HG03039 (cell line): ENCODE data around the gene CAMK1D.
"Not testable (repeated sequence)": the region's sequence is repeated elsewhere in the genome, so short reads cannot be mapped to it uniquely, and the experiment has no call there.

Experiments used
- ATAC-seq: cut with Tn5 transposase; IDR thresholded peaks from one replicate; pipeline ENCODE4 v1.9.1; 2021; ENCODE audit warnings: mild to moderate bottlenecking, moderate library complexity; ENCODE audit not compliant: unreplicated experiment

Gene CAMK1D

GRCh38 chr10:12489806-12490205 is 140.5 kb downstream of the CAMK1D start:
- ATAC-seq: no peak

GRCh38 chr10:12490963-12491362 is 141.6 kb downstream of the CAMK1D start:
- ATAC-seq: no peak

GRCh38 chr10:12491491-12491890 is 142.1 kb downstream of the CAMK1D start:
- ATAC-seq: no peak

- no peak for ATAC-seq
These were observed 142.7 kb downstream of the CAMK1D start for GRCh38 chr10:12492016-12492415.

DNA sequence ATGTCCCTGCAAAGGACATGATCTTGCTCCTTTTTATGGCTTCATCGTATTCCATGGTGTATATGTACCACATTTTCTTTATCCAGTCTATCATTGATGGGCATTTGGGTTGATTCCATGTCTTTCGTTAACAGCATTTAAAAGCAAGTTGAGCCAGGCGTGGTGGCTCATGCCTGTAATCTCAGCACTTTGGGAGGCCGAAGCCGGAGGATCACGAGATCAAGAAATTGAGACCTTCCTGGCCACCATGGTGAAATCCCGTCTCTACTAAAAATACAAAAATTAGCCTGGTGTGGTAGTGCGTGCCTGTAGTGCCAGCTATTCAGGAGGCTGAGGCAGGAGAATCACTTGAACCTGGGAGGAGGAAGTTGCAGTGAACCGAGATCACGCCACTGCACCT is 147.7 kb downstream of the CAMK1D start:
- ATAC-seq: not testable (repeated sequence)

- no peak for ATAC-seq
These were observed 150.0 kb downstream of the CAMK1D start for GRCh38 chr10:12499076-12499986.

DNA sequence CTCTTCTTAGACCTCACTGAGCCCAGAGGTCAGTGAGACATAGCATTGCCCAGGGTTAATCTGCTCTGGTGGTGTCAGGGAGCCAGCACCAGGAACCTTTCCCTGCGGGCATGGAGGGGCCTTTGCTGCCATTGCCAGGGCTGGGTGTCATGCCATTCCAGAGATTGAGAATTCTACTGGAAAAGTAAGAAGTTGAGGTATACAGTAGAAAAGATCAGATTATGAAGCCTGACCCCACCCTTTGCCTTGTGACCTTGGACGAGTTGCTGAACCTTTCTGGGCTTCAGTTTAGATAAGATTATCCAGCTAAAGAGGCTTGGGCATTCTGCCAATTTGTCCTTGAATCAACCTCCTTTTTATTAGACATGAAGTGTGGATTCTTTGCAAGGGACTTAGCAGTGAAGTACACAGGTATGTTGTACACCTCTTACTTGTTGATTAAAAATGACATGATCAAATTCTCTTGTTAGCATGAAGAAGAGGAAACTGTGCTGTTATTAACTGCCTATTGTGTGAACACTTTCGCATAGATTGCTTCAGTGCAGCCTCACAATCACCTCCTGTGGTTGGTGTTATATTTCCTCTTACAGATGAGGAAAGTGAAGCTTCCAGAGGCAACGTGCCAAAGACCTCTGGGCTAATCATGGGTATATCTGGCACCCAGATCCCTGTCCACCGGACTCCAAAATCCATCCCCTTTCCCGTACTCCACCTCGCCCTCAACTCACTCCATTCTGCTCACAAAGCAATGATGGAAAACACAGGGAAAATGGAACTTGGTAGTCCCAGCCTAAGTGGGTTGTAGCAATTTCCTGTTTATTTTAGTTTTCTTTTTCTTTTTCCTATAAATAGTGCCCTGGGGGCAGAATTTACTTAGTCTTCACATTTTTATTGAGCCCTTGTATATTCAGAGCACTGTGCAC is 151.3 kb downstream of the CAMK1D start:
- no peak for ATAC-seq

DNA sequence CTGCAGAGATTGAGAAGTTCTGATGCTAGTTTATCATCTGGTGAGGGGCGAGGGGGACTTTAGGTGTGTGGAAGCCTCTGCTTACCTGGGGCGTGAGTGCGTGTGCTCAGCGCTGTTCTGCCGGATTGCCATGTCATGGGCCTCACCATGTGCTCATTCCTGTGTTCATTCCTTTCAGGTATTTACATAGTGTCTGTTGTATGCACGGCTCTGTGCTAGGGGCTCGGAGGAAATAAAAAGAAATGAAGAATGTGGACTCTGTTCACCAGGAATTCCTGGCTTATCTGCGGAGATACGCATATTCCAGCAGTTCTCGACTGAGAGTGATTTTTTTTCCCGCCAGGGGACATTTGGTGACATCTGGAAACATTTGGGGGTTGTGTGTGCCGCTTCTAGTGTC is 152.0 kb downstream of the CAMK1D start:
- no peak for ATAC-seq

- no peak for ATAC-seq
These were observed 152.6 kb downstream of the CAMK1D start for GRCh38 chr10:12501841-12502525.

- no peak for ATAC-seq
These were observed 153.4 kb downstream of the CAMK1D start for GRCh38 chr10:12502526-12503274.

DNA sequence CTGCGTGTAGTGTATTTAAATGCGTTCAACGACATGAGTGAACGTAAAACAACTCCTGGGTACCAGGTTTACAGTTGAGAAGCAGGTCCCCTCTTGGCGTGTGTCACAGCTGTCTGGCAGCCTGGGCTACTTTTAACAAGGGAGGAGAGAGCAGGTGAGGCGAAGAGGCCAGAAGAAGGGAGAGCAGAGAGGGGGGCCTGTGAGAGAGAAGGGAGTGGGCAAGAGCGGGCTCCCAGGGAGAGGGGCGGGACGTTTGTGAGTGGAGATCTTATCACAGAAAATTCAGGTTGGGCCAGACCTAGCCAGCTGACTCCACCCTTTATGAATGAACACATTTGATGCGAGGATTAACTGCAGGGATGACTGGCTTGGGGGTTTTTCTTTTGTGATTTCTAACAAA is 154.0 kb downstream of the CAMK1D start:
- no peak for ATAC-seq

DNA sequence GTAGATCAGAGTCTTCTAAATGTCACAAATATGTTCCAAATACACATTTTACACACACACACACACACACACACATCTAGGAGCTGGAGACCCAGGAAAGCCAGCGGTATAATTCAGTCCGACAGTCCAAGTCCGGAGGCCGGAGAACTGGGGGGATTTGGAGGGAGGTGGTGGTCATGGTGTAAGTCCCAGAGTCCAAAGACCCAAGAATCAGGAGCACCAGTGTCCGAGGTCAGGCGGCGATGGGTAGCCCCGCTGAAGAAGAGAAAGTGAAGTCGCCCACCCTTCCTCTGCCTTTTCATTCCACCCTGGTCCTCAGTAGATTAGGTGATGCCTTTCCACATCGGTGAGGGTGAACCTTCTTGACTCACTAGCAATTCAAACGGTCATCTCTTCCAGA is 154.8 kb downstream of the CAMK1D start:
- no peak for ATAC-seq

DNA sequence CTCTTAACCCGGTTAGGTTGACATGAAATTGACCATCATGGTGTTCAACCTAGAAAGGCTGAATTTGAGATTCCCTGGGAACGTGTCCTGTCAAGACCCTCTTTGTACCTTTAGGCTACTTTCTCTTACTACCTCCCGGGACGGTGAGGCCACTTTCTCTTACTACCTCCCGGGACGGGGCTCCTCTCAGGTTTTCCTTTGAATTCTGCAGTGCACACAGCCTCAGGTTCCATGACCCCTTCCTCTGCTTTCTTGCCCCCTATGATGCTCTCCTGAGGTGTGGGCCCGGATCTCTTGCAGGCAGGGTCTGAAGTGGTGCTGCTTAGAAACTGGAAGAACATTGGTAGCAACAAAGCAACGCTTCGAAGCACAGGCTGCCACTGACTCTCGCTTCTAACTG is 155.3 kb downstream of the CAMK1D start:
- no peak for ATAC-seq

DNA sequence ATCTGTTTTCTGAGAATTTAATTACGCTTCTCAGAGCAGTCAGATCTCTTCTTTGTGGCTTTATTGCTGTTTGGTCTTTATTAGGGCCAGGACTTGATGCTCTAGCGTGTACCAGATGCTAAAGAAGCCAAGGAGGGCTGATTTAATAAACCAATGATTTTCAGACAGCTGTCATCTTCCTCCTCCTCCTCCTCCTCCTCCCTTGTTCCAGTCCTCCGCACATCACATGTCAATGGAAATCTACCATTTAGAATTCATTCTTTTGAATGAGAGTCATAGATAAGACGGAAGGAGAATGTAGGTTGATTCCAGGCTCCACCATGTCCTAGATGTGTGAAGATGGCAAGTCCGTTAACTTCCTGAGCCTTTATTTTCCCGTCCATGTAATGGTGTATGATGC is 156.3 kb downstream of the CAMK1D start:
- no peak for ATAC-seq

- ATAC-seq: no peak
These were observed 158.0 kb downstream of the CAMK1D start for GRCh38 chr10:12507165-12507850.

- ATAC-seq: no peak
These were observed 158.8 kb downstream of the CAMK1D start for GRCh38 chr10:12508165-12508564.

- no peak for ATAC-seq
These were observed 159.9 kb downstream of the CAMK1D start for GRCh38 chr10:12509016-12509793.

GRCh38 chr10:12509794-12510100 is 160.4 kb downstream of the CAMK1D start:
- no peak for ATAC-seq

DNA sequence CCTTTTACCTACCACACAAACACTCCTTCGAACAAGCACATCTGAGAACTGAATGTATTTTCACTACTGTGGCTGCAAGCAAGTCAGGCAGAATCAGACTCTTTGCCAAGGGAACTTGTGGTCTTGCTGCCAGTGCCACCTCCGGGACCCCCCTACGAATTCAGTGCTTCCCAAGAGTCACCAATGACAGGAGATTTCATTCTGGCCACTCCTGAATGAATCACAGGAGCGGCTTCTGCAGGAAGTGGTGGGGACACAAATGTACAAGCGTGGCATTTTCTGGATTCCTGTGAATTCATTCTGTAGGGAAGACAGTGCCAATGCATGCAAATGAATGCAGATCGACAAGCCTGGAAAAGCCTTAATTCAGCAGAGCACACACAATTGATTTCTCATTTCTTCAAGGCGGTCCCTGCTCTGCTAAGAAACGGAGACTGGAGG is 161.2 kb downstream of the CAMK1D start:
- no peak for ATAC-seq
